Choroid plexus epithelial cell (primary cell): ENCODE data around the gene FAM81B.
A peak's percentile ranks its signal among the peaks of the same experiment; 100 is the strongest.

Experiments
- DNase-seq: peaks from one replicate; pipeline ENCODE4 v3.0.0-alpha.2; 2010; ENCODE audit warnings: low read depth
- H3K4me3 ChIP-seq: 2 replicates; pipeline ENCODE4 v1.5.1; 2011; ENCODE audit warnings: low read depth, mild to moderate bottlenecking, control low read depth, low read length, moderate library complexity
- CTCF ChIP-seq: conservative IDR thresholded peaks from 2 replicates; pipeline ENCODE4 v1.5.1; 2011; ENCODE audit warnings: low read depth, mild to moderate bottlenecking, control low read depth, inconsistent platforms, low read length, moderate library complexity

Gene FAM81B

GRCh38 chr5:95445442-95445841 lies 54.3 kb downstream of the FAM81B start:
- no peak for TF ChIP-seq CTCF
- DNase-seq = no peak
- H3K4me3 ChIP-seq = no peak overlapping the region

- H3K4me3 ChIP-seq = no peak overlapping the region
- no peak for TF ChIP-seq CTCF
- DNase-seq = peak; percentile 82
These were observed 54.8 kb downstream of the FAM81B start for GRCh38 chr5:95445995-95446394.

GRCh38 chr5:95446560-95447221 lies 55.5 kb downstream of the FAM81B start:
- peak; percentile 60 for DNase-seq
- no peak for TF ChIP-seq CTCF

GRCh38 chr5:95447961-95448360 lies 56.8 kb downstream of the FAM81B start:
- DNase-seq = no peak
- no peak overlapping the region for H3K4me3 ChIP-seq
- TF ChIP-seq CTCF = no peak

More at GRCh38 chr5:95446560-95447221, 55.5 kb downstream of the FAM81B start:
- H3K4me3 ChIP-seq = no peak overlapping the region

GRCh38 chr5:95448789-95449188 lies 57.6 kb downstream of the FAM81B start:
- H3K4me3 ChIP-seq = no peak overlapping the region
- no peak for DNase-seq
- TF ChIP-seq CTCF = no peak

GRCh38 chr5:95449460-95449859 lies 58.3 kb downstream of the FAM81B start:
- no peak for TF ChIP-seq CTCF
- DNase-seq = no peak

GRCh38 chr5:95454536-95454935 lies 63.4 kb downstream of the FAM81B start:
- no peak for TF ChIP-seq CTCF
- DNase-seq = no peak
- no peak overlapping the region for H3K4me3 ChIP-seq

More at GRCh38 chr5:95449460-95449859, 58.3 kb downstream of the FAM81B start:
- H3K4me3 ChIP-seq = no peak overlapping the region
